ENCODE data around the gene LRIT2.
"Not testable (repeated sequence)": the region's sequence is repeated elsewhere in the genome, so short reads cannot be mapped to it uniquely, and the experiment has no call there.

LRIT2 gene

GRCh38 chr10:84179059-84179710, 46.2 kb downstream of the LRIT2 start:
- FAIRE-seq: no peak

- FAIRE-seq: no peak
Measured at GRCh38 chr10:84178160-84178609, 47.2 kb downstream of the LRIT2 start.

- FAIRE-seq: no peak
Measured at GRCh38 chr10:84177541-84178141, 47.7 kb downstream of the LRIT2 start.

GRCh38 chr10:84176836-84177474, 48.4 kb downstream of the LRIT2 start:
- FAIRE-seq: no peak

- FAIRE-seq: no peak
Measured at GRCh38 chr10:84176351-84176750, 49.0 kb downstream of the LRIT2 start.

- FAIRE-seq: no peak
Measured at GRCh38 chr10:84175436-84175835, 49.9 kb downstream of the LRIT2 start.

- no peak for FAIRE-seq
Measured at GRCh38 chr10:84173501-84173929, 51.8 kb downstream of the LRIT2 start, which contains the start of gene GPR15LG. TSS of gene GPR15LG (plus strand) at chr10:84173801. CDS start at chr10:84173852, 51 bp downstream.

GRCh38 chr10:84172467-84173356, 52.6 kb downstream of the LRIT2 start:
- no peak for FAIRE-seq

- not testable (repeated sequence) for FAIRE-seq
Measured at GRCh38 chr10:84171700-84172466, 53.5 kb downstream of the LRIT2 start.

GRCh38 chr10:84171237-84171636, 54.1 kb downstream of the LRIT2 start:
- FAIRE-seq: not testable (repeated sequence)

Measured in colon (tissue), 2 donors.